SJCRH30 (cell line): ENCODE measurements around the gene FARS2. TPM values are rescaled to one million over a fixed set of nuclear protein-coding genes. Genes with fewer than 3 reads are reported as not detected.

ENCODE experiments used
- DNase-seq, 2 experiments: peaks; one replicate each; pipeline ENCODE4 v3.0.0-alpha.2; 2015 to 2020
- H3K27ac ChIP-seq: fragments of 250-450 bp; sonication (Bioruptor Pico); 2 replicates; pipeline ENCODE4 v1.5.1; 2020; ENCODE audit warnings: mild to moderate bottlenecking, moderate library complexity
- H3K27me3 ChIP-seq: fragments of 250-450 bp; sonication (Bioruptor Pico); 2 replicates; pipeline ENCODE4 v1.5.1; 2020; ENCODE audit warnings: mild to moderate bottlenecking, moderate library complexity
- H3K36me3 ChIP-seq: fragments of 250-450 bp; sonication (Bioruptor Pico); 2 replicates; pipeline ENCODE4 v1.5.1; 2020; ENCODE audit warnings: mild to moderate bottlenecking, moderate library complexity
- H3K4me1 ChIP-seq: fragments of 250-450 bp; sonication (Bioruptor Pico); 2 replicates; pipeline ENCODE4 v1.5.1; 2020; ENCODE audit warnings: mild to moderate bottlenecking, moderate library complexity
- H3K4me3 ChIP-seq: fragments of 250-450 bp; sonication (Bioruptor Pico); 2 replicates; pipeline ENCODE4 v1.5.1; 2020; ENCODE audit warnings: mild to moderate bottlenecking, moderate library complexity
- H3K9me3 ChIP-seq: fragments of 250-450 bp; sonication (Bioruptor Pico); replicated peaks from 2 replicates; pipeline ENCODE4 v1.5.1; 2020; ENCODE audit warnings: mild to moderate bottlenecking, moderate library complexity
- total RNA-seq: library from RNA; depleted of rRNA; stranded (reverse); fragments of >200 nt; shearing (Covaris generic); gene quantifications from 2 replicates; pipeline ENCODE4 v1.2.3, GENCODE V29; 2014

The FARS2 gene
- total RNA-seq, 1 experiment from 2014 or later = 10.5 TPM

DNA sequence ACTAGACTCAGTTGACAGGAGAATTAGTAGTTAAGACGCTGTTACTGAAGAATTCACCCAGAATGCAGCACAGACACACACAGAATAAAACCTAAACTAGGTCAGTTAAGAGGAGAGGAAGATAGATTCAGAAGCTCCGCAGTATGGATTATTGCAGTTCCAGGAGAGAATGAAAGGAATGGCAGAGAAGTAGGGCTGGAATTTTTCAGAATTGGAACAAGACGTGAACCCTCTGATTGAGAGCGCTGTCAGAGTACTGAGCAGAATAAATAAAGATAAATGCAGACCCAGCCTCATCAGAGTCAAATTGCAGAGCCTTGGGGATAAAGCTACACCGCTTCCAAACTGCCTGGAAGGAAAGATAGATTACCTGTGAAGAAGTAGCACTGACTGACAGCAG is 344.6 kb downstream of the FARS2 start:
- no peak for DNase-seq
- Histone ChIP-seq H3K27me3 (no peaks in the 10 kb centered on the region), H3K9me3 (no peaks in the 10 kb centered on the region), H3K4me1 (no peaks in the 10 kb centered on the region), H3K27ac (no peak overlapping the region), H3K36me3 (no peaks in the 10 kb centered on the region), H3K4me3 (no peak overlapping the region)

DNA sequence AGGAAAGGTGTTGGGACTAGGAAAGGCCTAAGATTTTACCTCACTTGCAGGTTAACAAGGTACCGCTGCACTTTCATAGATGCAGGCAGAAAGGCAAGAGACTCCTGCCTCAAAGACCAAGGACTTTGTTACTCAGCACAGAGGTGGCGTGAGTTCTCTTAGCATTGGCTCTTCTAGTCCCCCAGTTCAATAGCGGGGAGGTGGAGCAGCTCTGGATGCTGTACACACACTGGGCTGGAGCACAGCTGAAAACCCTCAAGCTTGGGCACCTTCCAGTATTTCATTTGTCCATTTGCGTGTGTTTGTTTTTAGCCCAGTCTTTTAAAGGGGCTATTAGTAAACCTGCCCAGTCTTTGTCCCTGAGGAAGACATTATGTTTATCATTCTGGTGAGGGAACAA is 345.2 kb downstream of the FARS2 start:
- no peak for DNase-seq

DNA sequence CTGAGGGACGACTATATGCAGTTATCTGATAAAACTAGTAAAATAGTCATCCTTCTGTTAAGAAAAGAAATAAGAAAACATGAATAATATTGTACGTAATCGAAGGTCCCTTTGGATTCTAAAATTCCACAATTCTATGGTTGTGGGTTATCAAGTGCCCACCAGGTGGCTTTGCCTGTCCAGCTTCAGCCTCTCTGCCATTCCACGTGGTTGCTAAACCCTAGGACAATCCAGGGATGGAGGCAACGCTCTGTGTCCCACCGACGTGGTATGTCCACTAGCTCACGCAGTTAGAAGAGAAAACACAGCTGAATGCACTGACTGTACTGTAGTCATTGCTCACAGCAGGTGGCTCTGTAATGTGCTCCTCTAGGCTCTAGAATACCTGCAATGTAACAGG is 349.3 kb downstream of the FARS2 start:
- DNase-seq = no peak
- H3K4me1 ChIP-seq = no peaks in the 10 kb centered on the region
- no peaks in the 10 kb centered on the region for H3K27me3 ChIP-seq
- H3K4me3 ChIP-seq = no peak overlapping the region
- no peaks in the 10 kb centered on the region for H3K9me3 ChIP-seq
- no peaks in the 10 kb centered on the region for H3K36me3 ChIP-seq
- no peak overlapping the region for H3K27ac ChIP-seq

More for the DNA sequence above, 345.2 kb downstream of the FARS2 start:
- H3K27me3 ChIP-seq = no peaks in the 10 kb centered on the region
- H3K36me3 ChIP-seq = no peaks in the 10 kb centered on the region
- no peaks in the 10 kb centered on the region for H3K9me3 ChIP-seq
- no peaks in the 10 kb centered on the region for H3K4me1 ChIP-seq
- no peak overlapping the region for H3K4me3 ChIP-seq
- no peak overlapping the region for H3K27ac ChIP-seq

DNA sequence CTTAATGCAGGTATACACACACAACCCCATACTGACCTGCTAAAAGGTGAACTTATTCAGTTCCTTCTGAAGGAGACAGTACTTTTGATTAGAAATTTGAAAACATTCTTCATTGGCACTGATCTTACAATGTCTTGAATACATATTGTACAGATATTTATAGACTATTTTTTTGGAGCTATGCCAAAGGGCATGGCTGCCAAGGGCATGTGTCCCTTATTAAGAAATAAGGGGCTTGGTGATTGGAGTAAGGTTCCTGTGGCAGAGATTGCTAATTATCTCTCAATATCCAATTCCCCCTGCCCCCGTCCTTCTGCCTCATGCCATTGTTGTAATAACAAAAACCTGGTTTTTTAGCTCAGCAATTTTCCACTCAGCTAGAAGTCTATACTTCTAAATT is 355.9 kb downstream of the FARS2 start:
- Histone ChIP-seq H3K36me3 (no peaks in the 10 kb centered on the region), H3K27me3 (no peaks in the 10 kb centered on the region), H3K9me3 (no peaks in the 10 kb centered on the region), H3K27ac (no peak overlapping the region), H3K4me1 (no peaks in the 10 kb centered on the region), H3K4me3 (no peak overlapping the region)
- no peak for DNase-seq

DNA sequence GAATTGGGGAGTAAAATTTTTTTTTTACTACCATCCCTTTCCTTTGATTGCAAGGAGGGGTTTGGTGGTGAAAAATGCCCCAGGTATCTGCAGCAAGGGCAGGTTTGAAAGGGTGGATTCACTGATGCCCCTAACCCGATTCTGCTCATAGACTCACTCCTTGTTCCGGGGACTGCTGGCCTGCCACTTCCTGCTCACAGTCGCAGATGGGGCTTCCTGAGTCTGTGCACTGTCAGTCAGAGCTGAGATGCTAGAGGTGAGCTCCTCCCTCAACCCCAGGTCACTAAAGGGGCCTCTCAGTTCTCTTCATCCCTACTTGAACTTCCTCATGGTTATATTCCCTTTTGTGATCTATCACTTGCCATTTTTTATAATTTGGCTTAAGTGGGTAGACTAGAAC is 357.9 kb downstream of the FARS2 start:
- DNase-seq = no peak
- Histone ChIP-seq H3K9me3 (no peaks in the 10 kb centered on the region), H3K36me3 (no peaks in the 10 kb centered on the region), H3K4me1 (no peaks in the 10 kb centered on the region), H3K27me3 (no peaks in the 10 kb centered on the region), H3K27ac (no peak overlapping the region), H3K4me3 (no peak overlapping the region)

DNA sequence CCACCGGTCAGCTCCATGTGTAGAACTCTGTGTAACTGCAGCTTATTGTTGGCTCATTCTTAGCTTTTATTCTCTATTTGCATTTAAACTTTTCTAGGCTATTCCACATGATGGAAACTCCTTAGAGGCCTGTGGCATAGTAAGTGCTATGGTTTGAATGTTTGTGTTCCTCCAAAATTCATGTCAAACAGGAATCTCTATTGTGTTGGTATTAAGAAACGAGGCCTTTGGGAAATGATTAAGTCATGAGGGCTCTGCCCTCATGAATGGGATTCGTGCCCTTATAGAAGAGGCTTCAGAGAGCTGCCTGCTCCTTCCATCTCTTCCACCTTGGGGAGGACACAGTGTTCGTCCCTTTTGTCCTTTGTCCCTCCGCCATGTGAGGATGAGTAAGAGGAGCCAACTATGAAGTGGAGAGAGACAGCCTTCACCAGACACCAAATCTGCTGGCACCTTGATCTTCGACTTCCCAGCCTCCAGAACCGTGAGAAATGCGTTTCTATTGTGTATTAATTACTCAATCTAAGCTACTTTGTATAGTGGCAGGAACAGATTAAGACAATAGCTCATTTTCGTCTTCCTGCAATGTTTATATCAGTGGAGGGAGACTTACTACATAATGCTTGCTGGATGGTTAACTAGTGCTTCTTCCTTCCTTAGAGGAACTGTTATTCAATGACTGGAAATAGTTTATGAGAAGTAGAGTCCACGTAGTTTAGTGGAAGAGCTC is 361.1 kb downstream of the FARS2 start:
- H3K27ac ChIP-seq = no peak overlapping the region
- H3K27me3 ChIP-seq = no peaks in the 10 kb centered on the region
- H3K36me3 ChIP-seq = no peaks in the 10 kb centered on the region
- no peak overlapping the region for H3K4me3 ChIP-seq
- H3K4me1 ChIP-seq = no peaks in the 10 kb centered on the region
- DNase-seq = no peak
- H3K9me3 ChIP-seq = no peaks in the 10 kb centered on the region

DNA sequence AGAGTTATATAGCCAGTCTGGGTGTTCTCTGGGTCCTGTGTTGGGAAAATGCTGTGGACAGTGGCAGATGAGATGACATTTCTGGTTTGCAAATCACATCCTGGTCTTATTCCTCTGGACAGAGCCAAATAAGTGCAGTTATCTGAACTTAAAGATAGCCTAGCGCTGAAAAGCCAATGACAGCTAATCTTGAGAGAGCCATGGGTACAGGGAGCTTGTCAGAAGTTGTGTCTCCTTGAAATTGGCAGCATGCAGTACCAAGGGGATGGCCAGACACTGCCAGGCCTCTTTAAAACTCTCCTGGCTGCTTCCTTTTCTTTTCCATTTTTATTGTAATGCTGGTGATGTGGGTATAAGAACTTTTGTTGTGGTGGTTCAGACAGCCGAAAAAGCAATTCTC is 362.5 kb downstream of the FARS2 start:
- no peak overlapping the region for H3K27ac ChIP-seq
- no peak overlapping the region for H3K4me3 ChIP-seq
- no peak for DNase-seq
- H3K4me1 ChIP-seq = no peaks in the 10 kb centered on the region
- H3K36me3 ChIP-seq = no peaks in the 10 kb centered on the region
- H3K27me3 ChIP-seq = no peaks in the 10 kb centered on the region
- no peaks in the 10 kb centered on the region for H3K9me3 ChIP-seq

DNA sequence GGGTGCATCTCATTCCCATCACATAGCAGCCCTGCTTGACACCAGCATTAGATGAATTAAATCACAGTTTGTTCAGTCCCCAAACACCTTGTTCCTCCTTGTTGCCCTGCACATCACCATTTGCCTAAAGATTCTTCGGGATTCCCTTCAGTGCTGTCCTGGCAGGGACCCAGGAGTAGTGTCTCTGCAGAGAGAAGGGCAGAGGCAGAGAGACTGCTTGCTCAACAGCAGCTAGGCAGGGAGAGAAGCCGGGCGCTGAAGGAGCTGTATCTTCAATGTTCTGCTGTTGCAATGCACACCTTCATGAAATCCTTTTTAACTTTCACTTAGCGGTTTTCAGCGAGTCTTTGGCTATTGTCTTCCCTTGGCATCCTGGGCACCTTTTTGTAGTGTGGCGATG is 362.9 kb downstream of the FARS2 start:
- no peaks in the 10 kb centered on the region for H3K4me1 ChIP-seq
- no peaks in the 10 kb centered on the region for H3K27me3 ChIP-seq
- no peak overlapping the region for H3K27ac ChIP-seq
- no peaks in the 10 kb centered on the region for H3K9me3 ChIP-seq
- no peak for DNase-seq
- H3K4me3 ChIP-seq = no peak overlapping the region
- no peaks in the 10 kb centered on the region for H3K36me3 ChIP-seq

DNA sequence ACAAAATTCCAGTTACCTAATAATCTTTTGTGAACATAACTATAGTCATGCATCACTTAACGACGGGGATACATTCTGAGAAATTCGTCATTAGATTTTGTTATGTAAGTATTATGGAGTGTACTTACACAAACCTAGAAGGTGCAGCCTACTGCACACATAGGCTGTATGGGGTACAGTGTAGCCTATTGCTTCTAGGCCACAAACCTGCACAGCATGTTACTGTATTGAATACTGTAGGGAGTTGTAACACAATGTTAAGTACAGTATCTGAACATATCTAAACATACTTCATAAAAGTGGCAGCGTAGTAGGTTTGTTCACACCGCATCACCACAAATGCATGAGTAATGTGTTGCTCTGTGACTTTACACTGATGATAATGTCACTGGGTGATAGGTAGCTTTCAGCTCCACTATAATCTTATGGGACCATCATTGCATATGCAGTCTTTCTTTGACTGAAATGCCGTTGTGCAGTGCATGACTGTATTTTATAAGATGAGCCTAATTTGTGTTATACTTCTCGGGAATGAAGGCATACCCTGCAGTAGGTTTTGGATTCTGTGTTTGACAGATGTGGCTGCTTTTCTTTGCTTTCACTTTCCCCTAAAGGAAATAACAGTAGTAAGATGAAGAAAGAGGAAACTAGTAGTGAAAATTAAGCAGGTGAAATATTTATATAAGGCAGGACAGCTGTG is 365.6 kb downstream of the FARS2 start:
- Histone ChIP-seq H3K27ac (no peak overlapping the region), H3K36me3 (no peaks in the 10 kb centered on the region), H3K9me3 (no peaks in the 10 kb centered on the region), H3K27me3 (no peaks in the 10 kb centered on the region), H3K4me1 (no peaks in the 10 kb centered on the region), H3K4me3 (no peak overlapping the region)
- no peak for DNase-seq

DNA sequence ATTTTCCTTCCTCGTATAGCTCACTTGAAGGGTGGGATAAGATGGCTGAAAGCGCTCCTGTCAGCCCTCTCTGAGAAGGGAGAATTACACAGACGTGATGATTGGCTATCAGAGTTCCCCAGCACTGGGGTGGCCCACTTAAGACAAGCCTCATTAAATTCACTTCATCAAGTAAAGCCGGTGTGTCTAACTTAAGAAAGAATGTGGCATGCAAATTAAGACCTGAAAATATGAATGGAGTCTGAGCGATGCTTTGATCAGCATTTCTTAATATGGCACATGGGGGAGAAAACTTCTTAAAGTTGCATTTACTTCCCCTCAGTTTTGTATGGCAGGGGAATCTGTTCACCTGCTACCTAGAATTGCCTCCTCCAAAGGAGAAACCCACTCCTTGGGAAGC is 369.3 kb downstream of the FARS2 start:
- Histone ChIP-seq H3K27ac (no peak overlapping the region), H3K9me3 (no peaks in the 10 kb centered on the region), H3K27me3 (no peaks in the 10 kb centered on the region), H3K4me1 (no peaks in the 10 kb centered on the region), H3K36me3 (no peaks in the 10 kb centered on the region), H3K4me3 (no peak overlapping the region)
- no peak for DNase-seq

DNA sequence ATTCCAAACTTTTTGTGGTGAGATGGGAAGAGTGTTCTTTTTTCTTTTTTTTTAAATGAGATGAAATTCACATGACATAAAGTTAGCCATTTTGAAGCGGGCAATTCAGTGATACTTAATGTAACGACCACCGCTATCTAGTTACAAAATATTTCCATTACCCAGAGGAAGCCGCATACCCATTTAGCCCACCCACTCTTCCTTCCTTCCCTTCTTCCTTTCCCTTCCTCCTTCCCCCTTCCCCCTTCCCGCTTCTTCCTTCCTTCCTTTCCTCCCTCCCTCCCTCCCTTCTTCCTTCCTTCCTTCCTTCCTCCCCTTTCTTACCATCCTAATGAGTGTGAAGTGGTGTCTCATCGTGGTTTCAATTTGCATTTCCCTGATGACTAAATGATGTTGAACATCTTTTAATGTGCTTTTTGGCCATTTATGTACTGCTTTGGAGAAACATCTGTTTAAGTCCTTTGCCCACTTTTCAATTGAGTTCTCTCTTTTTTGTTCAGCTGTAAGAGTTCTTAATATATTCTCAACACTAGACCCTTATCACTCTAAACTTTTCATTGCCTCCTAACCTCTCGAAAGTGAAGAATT is 371.1 kb downstream of the FARS2 start:
- Histone ChIP-seq H3K4me3 (no peak overlapping the region), H3K36me3 (no peaks in the 10 kb centered on the region), H3K4me1 (no peaks in the 10 kb centered on the region), H3K9me3 (no peaks in the 10 kb centered on the region), H3K27ac (no peak overlapping the region), H3K27me3 (no peaks in the 10 kb centered on the region)
- DNase-seq = no peak

DNA sequence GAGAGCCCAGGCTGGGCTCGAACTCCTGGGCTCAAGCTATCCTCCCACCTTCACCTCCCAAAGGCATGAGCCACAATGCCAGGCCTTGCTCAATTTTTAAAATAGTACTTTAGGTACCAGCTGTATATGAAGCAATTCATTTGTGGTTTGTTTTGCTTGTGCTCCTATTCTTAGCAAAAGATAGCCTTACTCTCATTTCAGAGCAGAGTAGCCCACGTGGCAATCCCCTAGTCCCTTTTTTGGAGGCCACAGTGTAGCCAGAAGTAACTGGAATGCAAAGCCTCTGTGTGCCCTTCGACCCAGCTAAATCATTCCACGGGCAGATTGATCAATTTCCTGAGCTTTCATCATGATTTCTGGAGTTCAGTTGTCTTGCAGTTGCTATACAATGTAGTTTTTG is 373.2 kb downstream of the FARS2 start:
- Histone ChIP-seq H3K4me3 (no peak overlapping the region), H3K36me3 (no peaks in the 10 kb centered on the region), H3K9me3 (no peaks in the 10 kb centered on the region), H3K4me1 (no peaks in the 10 kb centered on the region), H3K27ac (no peak overlapping the region), H3K27me3 (no peaks in the 10 kb centered on the region)
- no peak for DNase-seq

DNA sequence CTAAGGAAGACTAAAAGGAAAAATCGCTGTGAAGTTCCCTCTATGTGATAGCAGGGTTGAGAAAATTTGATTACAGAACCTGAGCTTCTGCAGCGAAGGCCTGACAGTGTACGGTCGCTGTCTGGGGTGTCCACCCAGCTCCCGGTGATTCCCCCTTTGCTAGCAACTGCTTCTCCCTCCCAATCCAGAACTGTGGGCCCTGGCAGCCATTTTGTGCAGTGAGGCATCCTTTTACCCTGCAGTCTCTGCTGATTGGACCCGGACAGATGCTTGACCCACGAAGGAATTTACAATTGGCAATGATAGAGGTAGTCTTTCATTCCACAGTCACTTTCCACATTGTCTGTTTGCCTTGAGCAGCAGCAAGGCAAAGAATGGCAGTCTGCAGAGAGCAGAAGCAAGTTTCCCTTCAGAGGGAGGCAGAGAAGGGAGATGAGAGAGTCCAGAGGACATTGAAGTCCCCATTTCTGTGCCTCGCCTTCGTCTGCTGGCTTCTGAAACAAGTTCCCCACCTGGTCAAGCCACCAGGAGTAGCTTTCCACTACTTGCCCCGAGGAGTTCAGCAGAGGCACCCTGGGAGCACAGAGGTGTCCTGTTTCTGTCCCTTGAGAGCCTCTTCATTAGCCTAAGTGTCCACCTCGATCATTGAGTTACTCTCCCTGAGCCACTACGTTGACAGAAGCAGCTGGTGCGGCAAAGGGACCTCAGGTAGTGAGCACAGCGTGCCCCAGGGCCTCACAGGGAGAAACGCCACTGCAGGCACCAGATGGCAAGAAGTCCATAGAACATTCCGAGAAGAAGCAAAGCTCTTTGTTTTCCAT is 375.1 kb downstream of the FARS2 start:
- DNase-seq = peak in 1 of 2 experiments; percentile 35
- Histone ChIP-seq H3K27me3 (no peaks in the 10 kb centered on the region), H3K9me3 (no peaks in the 10 kb centered on the region)

DNA sequence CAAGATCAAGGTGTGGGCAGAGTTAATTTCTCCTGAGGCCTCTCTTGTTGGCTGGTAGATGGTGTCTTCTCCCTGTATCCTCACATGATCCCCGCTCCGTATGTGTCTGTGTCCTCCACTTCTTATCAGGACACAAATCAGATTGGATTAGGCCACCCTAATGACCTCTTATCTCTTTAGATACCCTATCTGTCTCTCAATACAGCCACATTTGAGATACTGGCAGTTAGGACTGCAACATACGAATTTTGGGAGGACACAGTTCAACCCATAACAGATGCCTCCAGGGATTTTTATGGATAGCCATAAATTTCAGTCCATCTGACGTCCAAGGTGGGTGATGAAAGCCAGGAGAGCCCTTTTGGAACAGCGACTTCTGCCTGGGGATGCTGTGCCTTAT is 376.4 kb downstream of the FARS2 start:
- no peaks in the 10 kb centered on the region for H3K4me1 ChIP-seq
- no peaks in the 10 kb centered on the region for H3K9me3 ChIP-seq
- no peak overlapping the region for H3K4me3 ChIP-seq
- H3K36me3 ChIP-seq = no peaks in the 10 kb centered on the region
- DNase-seq = no peak
- no peak overlapping the region for H3K27ac ChIP-seq
- H3K27me3 ChIP-seq = no peaks in the 10 kb centered on the region

More for the DNA sequence above, 375.1 kb downstream of the FARS2 start:
- no peak overlapping the region for H3K27ac ChIP-seq
- no peaks in the 10 kb centered on the region for H3K36me3 ChIP-seq
- H3K4me3 ChIP-seq = no peak overlapping the region
- no peaks in the 10 kb centered on the region for H3K4me1 ChIP-seq

DNA sequence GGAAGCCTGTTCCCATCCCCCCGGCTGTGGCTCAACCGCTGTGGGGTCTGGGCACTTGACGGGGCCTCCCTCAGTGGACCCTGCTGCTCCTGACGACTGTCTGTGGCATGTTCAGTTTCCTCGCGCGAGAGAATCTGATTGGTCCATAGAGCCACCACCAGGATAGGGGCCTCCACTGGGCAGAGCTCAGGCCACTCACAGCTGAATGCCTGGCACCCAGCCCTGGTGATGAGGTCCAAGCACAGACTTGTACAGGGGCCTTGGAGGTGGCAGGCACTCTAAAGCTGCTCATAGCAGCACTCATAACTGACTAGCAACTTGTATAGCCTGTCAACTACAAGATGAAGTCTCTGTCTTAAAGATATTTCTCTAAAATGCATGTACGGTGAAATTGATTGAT is 377.4 kb downstream of the FARS2 start:
- no peak for DNase-seq
- H3K4me3 ChIP-seq = no peak overlapping the region
- H3K4me1 ChIP-seq = no peaks in the 10 kb centered on the region
- H3K27me3 ChIP-seq = no peaks in the 10 kb centered on the region
- H3K36me3 ChIP-seq = no peaks in the 10 kb centered on the region
- H3K27ac ChIP-seq = no peak overlapping the region
- no peaks in the 10 kb centered on the region for H3K9me3 ChIP-seq
